ENCODE data around the gene NCCRP1.

- TF ChIP-seq CTCF (IDR thresholded peaks at IDR 0.05) (no peak), EZH2 (IDR thresholded peaks at IDR 0.05) (no peak), EZH2phosphoT487 (IDR thresholded peaks at IDR 0.05) (no peak)
Observed at GRCh38 chr19:39246951-39247669, 50.3 kb downstream of the NCCRP1 start.
